Measurements from ENCODE around the gene GP5.

- TF ChIP-seq SREBF2 (IDR thresholded peaks at IDR 0.05) (no peak), CTCF (IDR thresholded peaks at IDR 0.05) (no peak), KDM1A (IDR thresholded peaks at IDR 0.05; ENCODE audit: low read depth) (no peak), GATA3 (IDR thresholded peaks at IDR 0.05; ENCODE audit: borderline replicate concordance) (no peak), MAFK (IDR thresholded peaks at IDR 0.05; ENCODE audit: partially characterized antibody) (no peak), REST (IDR thresholded peaks at IDR 0.05) (no peak), EHMT2 (IDR thresholded peaks at IDR 0.05; ENCODE audit: low read depth) (no peak), FOXS1 (CRISPR knock-in tag; IDR thresholded peaks at IDR 0.05) (no peak), EP300 (IDR thresholded peaks at IDR 0.05) (no peak), BHLHE40 (IDR thresholded peaks at IDR 0.05; ENCODE audit: low read depth, low read length) (no peak), CHD2 (IDR thresholded peaks at IDR 0.05; ENCODE audit: low read length, partially characterized antibody) (no peak), JUNB (IDR thresholded peaks at IDR 0.05) (no peak), RAD21 (conservative IDR thresholded peaks at IDR 0.05 in 1 of 2, IDR thresholded peaks at IDR 0.05 in 1 of 2) (no peak)
Observed at GRCh38 chr3:194370753-194371152, 28.3 kb downstream of the GP5 start.

All from A549 (cell line).